ENCODE results near the gene GTPBP6.
"Not testable (repeated sequence)": the region's sequence is repeated elsewhere in the genome, so short reads cannot be mapped to it uniquely, and the experiment has no call there.

The GTPBP6 gene

GRCh38 chrX:281166-281999, 37.2 kb downstream of the GTPBP6 start, which contains the start of gene PLCXD1:
Gene PLCXD1, plus strand, starts transcription at chrX:281381. Its CDS starts 2,807 bp downstream, at chrX:284188.
- Histone ChIP-seq H3K27me3 (ENCODE audit: control insufficient read depth, low read length) (no peaks in the 10 kb centered on the region), H3K4me2 (ENCODE audit: low read length) (peak within 1 kb of the TSS; percentile 84), H3K9me3 (ENCODE audit: control insufficient read depth, insufficient read depth, low read length) (no peaks in the 10 kb centered on the region), H3K79me2 (ENCODE audit: control insufficient read depth, low read length) (peaks cover 61% of the 10 kb centered on the region), H3K9me2 (replicated peaks; ENCODE audit: control insufficient read depth, low read length) (no peaks in the 10 kb centered on the region), H3K27ac (ENCODE audit: low read depth, low read length) (peak within 1 kb of the TSS; percentile 96), H3K36me3 (ENCODE audit: control insufficient read depth, low read length) (peaks cover 41% of the 10 kb centered on the region), H3F3A (ENCODE audit: control insufficient read depth, insufficient read depth) (peaks cover 37% of the 10 kb centered on the region), H3K4me3 (ENCODE audit: low read length) (peak within 1 kb of the TSS; percentile 99), H4K20me1 (ENCODE audit: control insufficient read depth, insufficient read depth, low read depth, low read length) (peaks cover 5% of the 10 kb centered on the region; the same call in 1 of the 2 replicates), H3K4me1 (ENCODE audit: control insufficient read depth, low read length) (peaks cover 39% of the 10 kb centered on the region)
- TF ChIP-seq EZH2phosphoT487 (IDR thresholded peaks at IDR 0.05; ENCODE audit: borderline replicate concordance, low read length) (no peak), CTCF (IDR thresholded peaks at IDR 0.05; ENCODE audit: low read depth, low read length, poor library complexity, severe bottlenecking) (no peak)

DNA sequence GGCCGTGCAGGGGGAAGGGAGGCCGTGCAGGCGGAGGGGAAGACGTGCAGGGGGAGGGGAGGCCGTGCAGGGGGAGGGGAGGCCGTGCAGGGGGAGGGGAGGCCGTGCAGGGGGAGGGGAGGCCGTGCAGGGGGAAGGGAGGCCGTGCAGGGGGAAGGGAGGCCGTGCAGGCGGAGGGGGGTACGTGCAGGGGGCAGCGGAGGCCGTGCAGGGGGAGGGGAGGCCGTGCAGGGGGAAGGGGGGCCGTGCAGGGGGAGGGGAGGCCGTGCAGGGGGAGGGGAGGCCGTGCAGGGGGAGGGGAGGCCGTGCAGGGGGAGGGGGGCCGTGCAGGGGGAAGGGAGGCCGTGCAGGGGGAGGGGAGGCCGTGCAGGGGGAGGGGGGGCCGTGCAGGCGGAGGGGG, 37.9 kb downstream of the GTPBP6 start:
- H4K20me1 ChIP-seq (ENCODE audit: control insufficient read depth, insufficient read depth, low read depth, low read length), result not testable (repeated sequence)

GRCh38 chrX:279757-280604, 38.6 kb downstream of the GTPBP6 start:
- H4K20me1 ChIP-seq (ENCODE audit: control insufficient read depth, insufficient read depth, low read depth, low read length); H3K9me3 ChIP-seq (ENCODE audit: control insufficient read depth, insufficient read depth, low read length); H3K9me2 ChIP-seq (replicated peaks; ENCODE audit: control insufficient read depth, low read length); H3K27me3 ChIP-seq (ENCODE audit: control insufficient read depth, low read length): not testable (repeated sequence)
- peaks cover 27% of the 10 kb centered on the region for H3K36me3 ChIP-seq (ENCODE audit: control insufficient read depth, low read length)
- peak overlapping the region; percentile 57 for H3K27ac ChIP-seq (ENCODE audit: low read depth, low read length)
- H3K79me2 ChIP-seq (ENCODE audit: control insufficient read depth, low read length), result peaks cover 47% of the 10 kb centered on the region
- H3K4me1 ChIP-seq (ENCODE audit: control insufficient read depth, low read length), result peaks cover 50% of the 10 kb centered on the region
- H3K4me2 ChIP-seq (ENCODE audit: low read length), result peak overlapping the region; percentile 47
- peak overlapping the region; percentile 64 for H3K4me3 ChIP-seq (ENCODE audit: low read length)
- H3F3A ChIP-seq (ENCODE audit: control insufficient read depth, insufficient read depth), result peaks cover 37% of the 10 kb centered on the region

More for the DNA sequence above, 37.9 kb downstream of the GTPBP6 start:
- not testable (repeated sequence) for H3K27ac ChIP-seq (ENCODE audit: low read depth, low read length); H3K9me3 ChIP-seq (ENCODE audit: control insufficient read depth, insufficient read depth, low read length); H3K27me3 ChIP-seq (ENCODE audit: control insufficient read depth, low read length); H3K4me3 ChIP-seq (ENCODE audit: low read length); H3K9me2 ChIP-seq (replicated peaks; ENCODE audit: control insufficient read depth, low read length); H3K4me2 ChIP-seq (ENCODE audit: low read length)
- H3K36me3 ChIP-seq (ENCODE audit: control insufficient read depth, low read length), result peaks cover 35% of the 10 kb centered on the region
- H3K4me1 ChIP-seq (ENCODE audit: control insufficient read depth, low read length), result peaks cover 43% of the 10 kb centered on the region
- peaks cover 37% of the 10 kb centered on the region for H3F3A ChIP-seq (ENCODE audit: control insufficient read depth, insufficient read depth)
- peaks cover 54% of the 10 kb centered on the region for H3K79me2 ChIP-seq (ENCODE audit: control insufficient read depth, low read length)

DNA sequence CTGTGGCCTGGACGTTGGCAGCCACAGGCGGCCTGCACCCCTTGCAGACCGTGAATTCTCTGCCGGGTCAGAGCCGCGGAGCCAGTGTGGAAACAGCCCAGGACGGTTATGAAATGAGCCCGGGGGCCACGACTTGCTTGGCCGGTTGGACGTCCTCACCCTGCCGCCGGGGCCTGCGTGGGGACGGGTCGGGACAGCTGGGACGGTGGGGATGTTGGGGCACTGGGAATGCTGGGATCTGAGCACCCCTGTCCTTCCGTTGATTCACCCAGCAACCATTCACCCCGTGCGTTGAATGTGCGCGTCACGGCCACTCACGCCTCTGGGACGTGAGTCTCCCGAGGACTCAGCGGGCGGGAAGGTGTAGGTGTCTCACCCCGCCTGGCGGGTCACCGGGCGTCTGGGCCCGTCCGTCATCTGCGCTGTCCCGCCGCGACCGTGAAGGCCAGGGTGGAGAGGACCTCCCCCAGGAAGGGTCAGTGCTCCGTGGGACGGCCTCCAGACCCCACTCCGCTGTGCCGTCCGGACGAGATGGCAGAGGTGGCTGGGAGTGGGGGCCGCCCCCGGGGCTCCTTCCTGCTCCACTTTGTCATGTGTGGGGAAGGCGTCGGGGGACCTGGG, 41.9 kb downstream of the GTPBP6 start:
- no peaks in the 10 kb centered on the region for H3K9me2 ChIP-seq (replicated peaks; ENCODE audit: control insufficient read depth, low read length)
- no peaks in the 10 kb centered on the region for H3K27me3 ChIP-seq (ENCODE audit: control insufficient read depth, low read length)
- TF ChIP-seq EZH2phosphoT487 (IDR thresholded peaks at IDR 0.05; ENCODE audit: borderline replicate concordance, low read length), result no peak
- peak; percentile 20 for TF ChIP-seq CTCF (IDR thresholded peaks at IDR 0.05; ENCODE audit: low read depth, low read length, poor library complexity, severe bottlenecking)
- H3K36me3 ChIP-seq (ENCODE audit: control insufficient read depth, low read length), result peaks cover 5% of the 10 kb centered on the region
- H3K4me2 ChIP-seq (ENCODE audit: low read length), result peak overlapping the region; percentile 78
- H3K79me2 ChIP-seq (ENCODE audit: control insufficient read depth, low read length), result peaks cover 23% of the 10 kb centered on the region
- peak overlapping the region; percentile 78 for H3K4me3 ChIP-seq (ENCODE audit: low read length)
- no peaks in the 10 kb centered on the region for H3K9me3 ChIP-seq (ENCODE audit: control insufficient read depth, insufficient read depth, low read length)
- peaks cover 45% of the 10 kb centered on the region for H3K4me1 ChIP-seq (ENCODE audit: control insufficient read depth, low read length)
- H3F3A ChIP-seq (ENCODE audit: control insufficient read depth, insufficient read depth), result peaks cover 18% of the 10 kb centered on the region
- peak overlapping the region; percentile 1; the same call in 1 of the 2 replicates for H3K27ac ChIP-seq (ENCODE audit: low read depth, low read length)
- H4K20me1 ChIP-seq (ENCODE audit: control insufficient read depth, insufficient read depth, low read depth, low read length), result no peaks in the 10 kb centered on the region

Measured in DOHH2 (cell line).